ENCODE results near the gene ETFB.
"Not testable (repeated sequence)": the region's sequence is repeated elsewhere in the genome, so short reads cannot be mapped to it uniquely, and the experiment has no call there.

ETFB gene

GRCh38 chr19:51365965-51366388, at the start of gene ETFB:
TSS of gene ETFB (minus strand) at chr19:51366388. CDS start at chr19:51366326, 62 bp downstream.
- DNase-seq (ENCODE audit: low read depth), result no peak

GRCh38 chr19:51415187-51415586, 49.0 kb upstream of the ETFB start:
- DNase-seq (ENCODE audit: low read depth), result no peak

- DNase-seq (ENCODE audit: low read depth), result no peak
Measured at GRCh38 chr19:51410950-51411748, 45.0 kb upstream of the ETFB start.

- no peak for DNase-seq (ENCODE audit: low read depth)
Measured at GRCh38 chr19:51407511-51408131, 41.4 kb upstream of the ETFB start.

DNA sequence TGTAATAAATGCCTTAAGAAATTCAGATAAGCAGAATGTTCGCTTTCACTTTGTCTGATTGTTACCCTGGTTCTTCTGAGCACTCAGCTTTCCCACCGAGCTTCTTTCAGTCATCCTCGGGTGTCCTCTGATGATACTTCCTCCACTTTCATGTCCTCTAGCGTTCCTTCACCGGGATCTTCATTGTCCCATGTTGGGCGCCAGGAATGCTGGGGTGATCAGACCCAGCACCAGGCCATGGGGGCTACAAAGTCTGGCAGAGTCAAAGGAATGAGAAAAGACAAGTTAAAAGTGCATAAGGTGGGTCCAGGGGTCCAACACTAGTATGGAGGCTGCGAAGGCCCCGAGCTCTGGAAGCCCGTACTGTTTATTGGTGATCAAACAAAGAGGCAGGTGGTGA, 35.9 kb upstream of the ETFB start:
- no peak for DNase-seq (ENCODE audit: low read depth)

GRCh38 chr19:51399936-51400335, 33.7 kb upstream of the ETFB start:
- DNase-seq (ENCODE audit: low read depth), result not testable (repeated sequence)

GRCh38 chr19:51399231-51399630, 33.0 kb upstream of the ETFB start:
- no peak for DNase-seq (ENCODE audit: low read depth)

DNA sequence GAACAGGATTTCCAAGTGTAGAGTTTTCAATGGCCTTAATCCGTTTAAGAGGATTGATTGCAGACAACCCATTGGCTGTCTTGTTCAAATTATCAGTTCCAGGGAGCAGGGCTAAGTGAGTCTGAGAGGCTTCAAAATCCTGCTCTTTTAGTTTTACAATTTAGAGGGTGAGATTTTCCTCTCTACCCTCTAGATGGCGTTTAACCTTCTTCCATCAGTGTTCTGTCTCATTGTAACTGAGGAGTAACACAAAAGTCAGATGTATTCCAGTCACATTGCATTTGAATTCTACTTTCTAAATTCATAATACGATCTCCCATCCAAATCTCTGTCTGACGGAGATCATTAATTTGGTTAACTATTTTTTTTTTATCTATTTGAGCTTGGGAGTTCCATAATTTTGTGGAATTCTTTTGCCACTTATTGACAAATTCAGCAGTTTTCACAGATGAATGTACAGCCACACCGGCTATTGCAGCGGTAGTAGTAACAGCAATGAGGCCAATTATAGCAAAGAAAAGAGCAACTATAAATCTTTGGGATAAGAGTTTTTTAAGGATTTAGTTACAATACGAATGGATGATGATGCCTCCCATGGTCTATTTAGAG, 32.0 kb upstream of the ETFB start:
- DNase-seq (ENCODE audit: low read depth), result no peak

GRCh38 chr19:51397453-51397852, 31.3 kb upstream of the ETFB start:
- not testable (repeated sequence) for DNase-seq (ENCODE audit: low read depth)

DNA sequence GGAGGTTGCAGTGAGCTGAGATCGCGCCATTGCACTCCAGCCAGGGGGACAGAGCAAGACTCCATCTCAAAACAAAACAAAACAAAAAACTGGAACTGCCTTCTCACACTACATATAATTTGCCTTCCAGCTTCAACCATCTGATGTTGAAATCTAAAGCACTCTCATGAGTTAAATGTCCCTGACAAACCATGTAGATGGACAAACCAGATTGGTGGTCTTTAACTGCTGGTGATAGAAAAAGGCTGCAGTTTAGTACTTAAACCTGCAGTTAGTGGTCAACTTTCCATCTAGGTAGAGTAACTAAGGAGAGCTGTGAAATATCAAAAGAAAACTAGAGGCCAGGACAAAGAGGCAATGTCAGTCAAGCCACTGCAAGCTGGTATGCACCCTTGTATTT, 30.0 kb upstream of the ETFB start:
- DNase-seq (ENCODE audit: low read depth), result no peak

DNA sequence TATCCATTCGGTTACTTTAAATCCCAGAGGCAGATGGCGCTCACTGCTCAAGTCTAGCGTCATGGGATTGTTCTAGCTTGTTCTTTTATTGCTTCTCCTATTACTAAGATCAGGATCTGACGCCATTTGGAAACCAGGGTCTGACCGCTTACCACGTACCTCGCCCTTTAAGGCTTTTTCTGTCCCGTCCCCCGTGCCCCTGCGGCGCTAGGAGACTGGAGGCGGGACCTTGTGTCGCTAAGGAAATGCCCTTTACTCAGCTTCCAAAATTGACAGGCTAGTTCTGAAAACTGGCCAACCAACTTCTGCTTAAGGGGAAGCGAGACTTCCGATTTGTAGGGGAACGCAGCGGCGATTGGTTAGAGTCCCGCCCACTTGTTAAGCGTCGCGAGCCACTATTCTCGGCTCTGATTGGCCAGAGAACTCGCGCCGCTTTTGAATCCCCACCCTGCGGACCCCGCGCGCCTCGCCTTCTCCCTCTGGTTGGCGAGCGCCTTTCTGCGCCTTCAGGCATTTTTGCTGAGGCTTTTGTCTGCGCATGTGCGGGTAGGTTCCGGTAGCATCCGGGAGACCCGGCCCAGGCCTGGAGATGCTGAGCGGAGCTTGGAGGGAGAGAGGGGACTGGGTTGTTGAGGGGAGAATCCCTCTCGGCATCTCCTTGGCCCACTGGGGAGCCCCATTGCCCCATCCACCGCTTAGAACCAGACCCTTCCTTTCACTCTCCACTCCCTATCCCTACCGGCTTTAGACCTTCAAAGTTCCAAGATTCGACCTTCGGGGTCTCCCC, 28.1 kb upstream of the ETFB start:
- peak; percentile 75 for DNase-seq (ENCODE audit: low read depth)

DNA sequence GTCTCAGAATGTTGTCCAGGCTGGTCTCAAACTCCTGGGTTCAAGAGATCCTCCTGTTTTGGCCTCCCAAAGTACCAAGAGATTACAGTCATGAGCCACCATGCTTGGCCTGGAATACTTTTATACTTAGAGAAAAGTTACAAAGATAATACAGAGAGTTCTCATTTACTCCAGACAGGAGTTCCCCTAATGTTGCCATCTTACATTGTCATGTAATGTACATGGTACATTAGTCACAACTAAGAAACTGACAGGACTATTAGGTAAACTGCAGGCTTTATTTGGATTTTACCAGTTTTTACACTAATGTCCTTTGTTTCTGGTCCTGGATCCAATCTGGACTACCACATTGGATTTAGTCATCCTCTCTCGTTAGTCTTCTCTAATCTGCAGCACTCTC, 26.5 kb upstream of the ETFB start:
- DNase-seq (ENCODE audit: low read depth), result no peak

DNA sequence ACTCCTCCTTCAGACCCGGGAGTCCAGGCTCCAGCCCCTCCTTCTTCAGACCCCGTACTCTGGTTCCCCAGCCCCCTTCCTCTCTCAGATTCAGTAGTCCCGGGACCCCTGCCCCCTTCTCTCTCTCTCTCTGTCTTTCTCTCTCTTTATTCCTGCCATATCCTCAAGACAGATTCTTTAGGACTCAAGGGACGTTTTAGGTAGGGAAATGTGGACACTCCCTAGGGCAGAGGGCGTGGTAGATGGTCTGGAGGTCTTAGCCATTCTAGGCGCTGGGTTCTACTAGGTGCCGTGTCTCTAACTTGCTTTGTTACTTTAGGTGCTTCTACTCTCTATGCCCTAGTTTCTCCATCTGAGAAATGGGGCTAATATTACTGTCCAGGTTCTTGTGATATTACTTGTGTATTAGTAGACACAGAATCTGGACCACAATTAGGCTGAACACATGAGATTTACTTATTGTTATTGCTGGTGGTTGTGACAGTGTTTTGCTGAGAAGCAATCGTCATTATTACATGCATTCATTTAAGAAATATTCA, 25.0 kb upstream of the ETFB start:
- DNase-seq (ENCODE audit: low read depth), result no peak

GRCh38 chr19:51389143-51389542, 23.0 kb upstream of the ETFB start:
- no peak for DNase-seq (ENCODE audit: low read depth)

DNA sequence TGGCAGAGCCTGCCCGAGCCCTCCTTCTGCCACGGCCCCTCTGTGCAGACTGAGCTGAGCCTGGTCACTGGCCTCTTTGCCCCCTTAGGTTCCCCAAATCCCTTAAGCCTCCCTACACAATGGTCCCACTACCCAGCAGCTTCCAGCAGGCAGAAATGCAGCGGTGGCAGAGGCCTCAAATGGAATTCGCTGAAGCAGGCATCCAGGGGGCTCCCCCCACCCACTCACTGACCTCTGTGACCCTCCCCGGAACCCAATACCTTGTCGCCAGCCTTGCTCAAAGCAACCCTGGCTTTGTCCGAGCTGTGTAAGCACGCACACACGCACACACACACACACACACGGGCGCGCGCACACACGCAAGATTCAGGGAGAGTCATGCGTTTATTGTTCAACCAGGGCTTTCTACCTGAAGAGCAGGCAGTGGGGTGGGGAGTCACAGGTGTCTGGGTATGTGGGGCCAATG, 21.8 kb upstream of the ETFB start, which contains the start of gene LIM2:
TSS of gene LIM2 (minus strand) at position 51 of the 466 bp plus-strand sequence. CDS start 531 bp downstream, outside the sequence.
- no peak for DNase-seq (ENCODE audit: low read depth)

GRCh38 chr19:51386882-51387520, 20.8 kb upstream of the ETFB start:
- no peak for DNase-seq (ENCODE audit: low read depth)

DNA sequence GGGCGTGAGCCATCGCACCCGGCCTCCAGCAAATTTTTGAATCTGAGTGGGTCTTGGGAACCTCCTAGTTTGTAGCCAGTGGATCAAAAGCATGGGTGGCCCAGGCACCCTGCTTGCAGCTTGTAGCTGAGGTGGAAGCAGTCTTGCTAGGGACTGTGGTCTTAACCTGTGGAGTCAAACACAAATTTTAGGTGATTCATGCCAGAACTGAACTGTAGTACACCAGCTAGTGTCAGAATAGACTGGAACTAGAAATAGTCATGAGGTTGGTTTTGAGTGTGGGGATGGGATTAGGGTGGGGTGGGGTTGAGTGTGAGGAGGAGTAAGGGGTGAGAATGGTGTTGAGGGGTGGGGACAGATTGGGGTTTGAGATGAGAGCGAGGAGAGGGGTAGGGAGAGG, 15.8 kb upstream of the ETFB start:
- DNase-seq (ENCODE audit: low read depth), result no peak

DNA sequence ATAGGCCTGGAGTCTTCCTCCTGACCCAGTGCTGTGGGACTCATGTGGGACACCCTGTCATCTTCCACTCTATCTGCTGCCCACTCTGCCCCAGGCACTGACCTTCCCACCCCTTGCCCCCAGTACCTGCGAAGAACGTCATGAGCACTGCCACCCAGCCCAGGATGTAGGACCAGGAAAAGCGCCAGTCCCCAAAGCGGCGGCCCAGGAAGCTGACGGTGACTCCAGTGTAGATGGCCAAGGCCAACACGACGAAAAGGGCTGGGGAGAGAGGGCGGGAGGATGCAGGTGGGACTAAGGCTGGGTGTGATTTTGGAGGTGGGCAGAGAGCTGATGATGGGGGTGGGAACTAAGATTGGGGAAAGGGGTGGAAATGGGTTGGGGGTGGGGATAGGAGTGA, 14.2 kb upstream of the ETFB start:
- DNase-seq (ENCODE audit: low read depth), result no peak

- DNase-seq (ENCODE audit: low read depth), result no peak
Measured at GRCh38 chr19:51377422-51377821, 11.2 kb upstream of the ETFB start.

- no peak for DNase-seq (ENCODE audit: low read depth)
Measured at GRCh38 chr19:51375504-51376221, 9.5 kb upstream of the ETFB start.

Data from stimulated activated CD8-positive, alpha-beta memory T cell treated with anti-CD3 and anti-CD28 coated beads, Interleukin-15, amount 100 ng/mL, for 1 hour (primary cell).